ENCODE measurements around the gene PBX3.
"Not testable (repeated sequence)": the region's sequence is repeated elsewhere in the genome, so short reads cannot be mapped to it uniquely, and the experiment has no call there.

Gene PBX3

GRCh38 chr9:125779220-125779565, 32.0 kb downstream of the PBX3 start:
- DNase-seq: not testable (repeated sequence)

- no peak for DNase-seq
Observed at GRCh38 chr9:125782718-125783117, 35.5 kb downstream of the PBX3 start.

- DNase-seq: no peak
Observed at GRCh38 chr9:125784286-125785049, 37.3 kb downstream of the PBX3 start.

- no peak for DNase-seq
Observed at GRCh38 chr9:125785248-125785751, 38.1 kb downstream of the PBX3 start.

GRCh38 chr9:125787715-125788114, 40.5 kb downstream of the PBX3 start:
- DNase-seq: no peak

GRCh38 chr9:125789196-125789595, 42.0 kb downstream of the PBX3 start:
- no peak for DNase-seq

- no peak for DNase-seq
Observed at GRCh38 chr9:125794708-125795107, 47.5 kb downstream of the PBX3 start.

GRCh38 chr9:125795970-125796596, 48.9 kb downstream of the PBX3 start:
- DNase-seq: no peak

GRCh38 chr9:125797930-125798329, 50.8 kb downstream of the PBX3 start:
- DNase-seq: no peak

- no peak for DNase-seq
Observed at GRCh38 chr9:125803526-125803925, 56.4 kb downstream of the PBX3 start.

- DNase-seq: no peak
Observed at GRCh38 chr9:125805057-125805456, 57.9 kb downstream of the PBX3 start.

- no peak for DNase-seq
Observed at GRCh38 chr9:125805586-125805985, 58.4 kb downstream of the PBX3 start.

GRCh38 chr9:125807079-125807478, 59.9 kb downstream of the PBX3 start:
- DNase-seq: no peak

GRCh38 chr9:125810161-125810560, 63.0 kb downstream of the PBX3 start:
- no peak for DNase-seq

- DNase-seq: no peak
Observed at GRCh38 chr9:125811002-125811401, 63.8 kb downstream of the PBX3 start.

- DNase-seq: no peak
Observed at GRCh38 chr9:125812403-125812802, 65.2 kb downstream of the PBX3 start.

- DNase-seq: no peak
Observed at GRCh38 chr9:125815568-125815967, 68.4 kb downstream of the PBX3 start.

- no peak for DNase-seq
Observed at GRCh38 chr9:125816321-125816720, 69.1 kb downstream of the PBX3 start.

- no peak for DNase-seq
Observed at GRCh38 chr9:125820100-125820804, 73.1 kb downstream of the PBX3 start.

- DNase-seq: no peak
Observed at GRCh38 chr9:125821078-125821477, 73.9 kb downstream of the PBX3 start.

GRCh38 chr9:125822160-125822559, 75.0 kb downstream of the PBX3 start:
- no peak for DNase-seq

- no peak for DNase-seq
Observed at GRCh38 chr9:125822902-125823301, 75.7 kb downstream of the PBX3 start.

GRCh38 chr9:125823874-125824406, 76.8 kb downstream of the PBX3 start:
- not testable (repeated sequence) for DNase-seq

GRCh38 chr9:125825762-125826161, 78.6 kb downstream of the PBX3 start:
- no peak for DNase-seq
